Activated CD8-positive, alpha-beta memory T cell treated with anti-CD3 and anti-CD28 coated beads, Interleukin-2, amount 50 U/mL, for 4 hours (primary cell): ENCODE results near the gene TCF15.
"Not testable (repeated sequence)": the region's sequence is repeated elsewhere in the genome, so short reads cannot be mapped to it uniquely, and the experiment has no call there.

Experiments
- DNase-seq: peaks from one replicate; pipeline ENCODE4 v3.0.0-alpha.2; 2020

Gene TCF15

GRCh38 chr20:610130-611046, at the start of gene TCF15:
TSS of gene TCF15 (minus strand) at chr20:610309. CDS start at chr20:610237, 72 bp downstream.
- DNase-seq, result no peak

- DNase-seq, result no peak
Observed at GRCh38 chr20:658731-659291, 48.7 kb upstream of the TCF15 start.

DNA sequence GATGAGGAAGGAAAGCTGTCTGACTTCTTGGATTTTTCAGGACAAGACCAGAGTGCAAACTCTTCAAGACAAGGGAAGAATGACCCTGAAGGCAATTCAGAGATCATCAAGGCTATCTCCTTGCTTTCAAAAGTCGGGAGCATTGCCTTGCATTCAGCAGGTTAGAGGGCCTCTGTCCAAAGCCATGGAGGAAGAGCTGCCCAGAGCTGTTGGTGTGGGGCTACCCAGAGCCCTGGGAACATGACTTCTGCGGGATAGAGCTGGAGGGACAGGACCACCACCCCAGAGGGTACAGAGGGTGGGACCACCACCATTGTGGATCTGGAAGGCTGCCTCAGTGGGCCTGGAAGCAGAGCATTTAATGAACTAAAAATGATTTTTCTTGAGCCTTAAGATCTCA, 48.1 kb upstream of the TCF15 start:
- DNase-seq, result no peak

DNA sequence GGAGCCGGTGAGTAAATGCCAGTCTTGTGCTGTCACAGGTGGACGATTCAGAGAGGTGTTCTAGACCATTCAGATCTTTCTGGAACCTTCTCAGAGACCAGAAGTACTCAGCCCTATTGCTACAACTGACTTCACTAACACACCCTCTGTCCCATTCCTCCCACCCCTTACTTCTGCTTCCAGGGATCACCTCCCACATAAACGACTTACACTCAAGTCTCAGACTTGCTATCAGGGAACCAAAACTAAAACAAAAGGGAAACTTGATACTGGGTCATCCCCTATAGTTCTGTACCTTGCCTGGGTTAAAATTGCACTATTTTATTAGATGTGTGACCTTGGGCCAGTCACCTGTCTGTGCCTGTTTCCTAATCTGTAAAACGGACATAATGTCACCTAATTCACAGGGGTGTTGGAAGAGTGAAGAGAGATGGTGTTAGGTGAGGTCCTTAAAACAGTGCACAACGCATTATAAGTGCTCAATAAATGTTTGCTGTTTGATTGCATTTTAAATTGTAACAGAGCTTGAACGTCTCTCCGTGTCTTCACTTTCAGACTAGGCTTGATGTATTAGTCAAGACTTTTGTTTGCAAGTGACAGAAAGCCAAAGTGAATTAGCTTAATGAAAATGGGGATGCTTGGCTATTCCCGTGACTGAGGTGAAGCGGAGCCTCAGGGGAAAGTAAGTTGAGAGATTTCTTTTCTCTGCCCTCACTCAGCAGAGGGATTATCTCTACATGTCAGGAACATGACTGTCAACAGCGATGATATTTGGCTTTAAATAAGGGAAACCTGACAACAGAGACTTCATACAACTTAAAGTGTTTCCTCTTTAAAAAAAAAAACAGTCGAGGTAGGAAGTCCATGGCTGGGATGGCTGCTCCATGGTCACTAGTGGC, 45.9 kb upstream of the TCF15 start:
- no peak for DNase-seq

GRCh38 chr20:654417-654750, 44.3 kb upstream of the TCF15 start:
- no peak for DNase-seq

GRCh38 chr20:653590-654416, 43.7 kb upstream of the TCF15 start:
- no peak for DNase-seq

DNA sequence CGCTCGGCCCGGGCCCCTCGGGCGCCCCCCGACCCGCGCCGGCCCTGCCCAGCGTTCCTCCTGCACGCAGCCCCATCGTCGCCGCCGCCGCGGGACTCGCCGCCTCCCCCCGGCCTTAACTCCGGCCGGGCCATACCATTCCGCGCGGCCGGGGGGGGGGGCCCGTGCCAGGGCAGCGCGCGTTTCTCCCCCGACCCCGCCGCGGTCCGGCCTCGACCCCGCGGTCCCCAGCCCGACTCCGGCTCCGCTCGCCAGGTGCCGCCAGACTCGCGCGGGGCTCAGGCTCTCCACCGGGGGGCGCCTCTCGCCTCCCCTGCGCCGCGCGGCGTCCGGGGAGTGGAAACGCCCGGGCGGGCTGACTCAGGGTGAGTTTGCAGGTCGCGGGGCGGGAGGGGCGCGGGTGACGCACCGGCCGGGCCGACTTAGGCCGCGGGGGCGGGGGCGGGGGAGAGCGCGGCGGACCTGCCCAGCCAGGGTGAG, 43.0 kb upstream of the TCF15 start, which contains the start of gene SRXN1:
Gene SRXN1, minus strand, starts transcription at position 91 of the 480 bp plus-strand sequence. Its CDS starts 15 bp downstream, at position 76.
- peak; percentile 85 for DNase-seq

GRCh38 chr20:652615-653109, 42.6 kb upstream of the TCF15 start:
- peak; percentile 20 for DNase-seq

- no peak for DNase-seq
Observed at GRCh38 chr20:651713-652614, 41.9 kb upstream of the TCF15 start.

- no peak for DNase-seq
Observed at GRCh38 chr20:650954-651353, 40.8 kb upstream of the TCF15 start.

GRCh38 chr20:650281-650680, 40.2 kb upstream of the TCF15 start:
- no peak for DNase-seq

DNA sequence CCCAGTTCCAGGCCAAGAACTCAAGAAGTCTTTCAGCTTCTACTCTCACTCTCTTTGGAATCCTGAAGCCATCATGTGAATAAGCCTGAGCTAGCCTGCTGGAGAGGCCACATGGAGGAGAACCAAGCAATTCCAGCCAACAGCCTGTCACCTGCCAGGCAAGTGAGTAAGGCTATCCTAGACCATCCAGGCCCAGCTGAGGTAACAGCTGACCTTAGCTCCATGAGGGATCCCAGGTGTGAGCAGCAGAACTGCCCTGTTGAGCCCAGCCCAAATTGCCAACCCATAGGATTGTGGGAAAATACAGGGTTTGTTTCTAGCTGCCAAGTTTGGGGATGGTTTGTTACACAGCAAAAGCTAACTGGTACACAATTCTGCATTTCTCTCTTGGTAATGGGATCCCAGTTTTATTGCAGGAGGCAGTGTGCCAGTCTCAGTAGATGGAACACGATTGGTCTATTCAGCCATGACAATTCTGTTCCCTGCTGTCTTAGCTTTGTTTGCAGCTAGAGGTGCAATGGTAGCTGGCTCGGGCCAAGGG, 37.4 kb upstream of the TCF15 start:
- no peak for DNase-seq

DNA sequence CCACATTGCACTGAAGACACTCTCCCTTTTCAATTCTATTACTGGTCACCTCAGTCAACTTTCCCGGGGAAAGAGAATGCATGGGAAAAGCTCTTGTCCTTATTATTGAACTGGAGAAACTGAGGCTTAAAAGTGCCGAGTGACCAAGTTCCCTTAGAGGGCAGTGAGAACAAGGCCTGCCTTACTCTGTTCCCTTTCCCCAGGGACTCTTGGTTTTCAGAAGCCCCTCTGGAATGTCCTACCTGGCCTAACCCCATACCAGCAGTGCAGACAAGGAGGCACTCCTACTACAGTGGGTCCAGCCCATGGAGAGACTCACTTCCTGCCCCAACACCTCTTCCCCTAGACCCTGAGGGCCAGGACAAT, 36.7 kb upstream of the TCF15 start:
- DNase-seq, result no peak

DNA sequence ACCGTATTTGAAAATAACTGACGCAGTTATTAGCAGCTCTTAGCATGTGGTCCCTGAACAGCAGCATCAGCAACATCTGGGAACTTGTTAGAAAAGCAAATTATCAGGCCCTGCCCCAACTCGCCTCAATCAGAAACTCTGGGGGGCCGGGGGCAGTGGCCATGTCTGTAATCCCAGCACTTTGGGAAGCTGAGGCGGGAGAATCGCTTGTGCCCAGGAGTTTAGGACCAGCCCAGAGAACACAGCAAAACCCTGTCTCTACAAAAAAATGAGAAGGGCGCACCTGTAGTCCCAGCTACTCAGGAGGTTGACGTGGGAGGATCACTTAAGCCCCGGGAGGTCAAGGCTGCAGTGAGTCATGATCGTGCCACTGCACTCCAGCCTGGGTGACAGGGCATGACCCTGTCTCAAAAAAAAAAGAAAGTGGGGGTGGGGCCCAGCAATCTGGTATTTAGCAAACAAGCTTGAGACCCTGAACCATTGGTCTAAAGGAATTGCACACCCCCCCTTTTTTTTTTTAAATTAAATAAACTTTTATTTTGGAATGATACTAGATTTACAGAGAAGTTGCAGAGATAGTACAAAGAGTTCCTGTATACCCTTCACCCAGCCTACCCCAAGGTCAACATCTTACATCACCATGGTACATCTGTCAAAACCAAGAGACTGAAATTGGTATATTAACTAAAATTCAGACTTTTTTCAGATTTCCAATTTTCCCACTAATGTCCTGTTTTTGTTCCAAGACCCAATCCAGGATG, 36.2 kb upstream of the TCF15 start:
- DNase-seq, result no peak

GRCh38 chr20:645318-646106, 35.4 kb upstream of the TCF15 start:
- DNase-seq, result peak; percentile 65

- no peak for DNase-seq
Observed at GRCh38 chr20:644692-645317, 34.7 kb upstream of the TCF15 start.

GRCh38 chr20:642398-643174, 32.5 kb upstream of the TCF15 start:
- no peak for DNase-seq

DNA sequence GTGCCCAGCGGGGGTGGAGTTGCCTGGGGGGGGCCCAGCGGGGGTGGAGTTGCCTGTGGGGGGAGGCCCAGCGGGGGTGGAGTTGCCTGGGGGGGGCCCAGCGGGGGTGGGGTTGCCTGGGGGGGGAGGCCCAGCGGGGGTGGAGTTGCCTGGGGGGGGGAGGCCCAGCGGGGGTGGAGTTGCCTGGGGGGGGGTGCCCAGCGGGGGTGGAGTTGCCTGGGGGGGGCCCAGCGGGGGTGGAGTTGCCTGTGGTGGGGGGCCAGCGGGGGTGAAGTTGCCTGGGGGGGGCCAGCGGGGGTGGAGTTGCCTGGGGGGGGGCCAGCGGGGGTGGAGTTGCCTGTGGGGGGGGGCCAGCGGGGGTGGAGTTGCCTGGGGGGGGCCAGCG, 31.9 kb upstream of the TCF15 start:
- DNase-seq, result not testable (repeated sequence)
